ENCODE results near the gene RNF180. TPM values are rescaled to one million over a fixed set of nuclear protein-coding genes. Genes with fewer than 3 reads are reported as not detected.

The RNF180 gene
- total and polyA plus RNA-seq, 4 donors, result 1.1 to 13.7 (median 2.7) TPM

DNA sequence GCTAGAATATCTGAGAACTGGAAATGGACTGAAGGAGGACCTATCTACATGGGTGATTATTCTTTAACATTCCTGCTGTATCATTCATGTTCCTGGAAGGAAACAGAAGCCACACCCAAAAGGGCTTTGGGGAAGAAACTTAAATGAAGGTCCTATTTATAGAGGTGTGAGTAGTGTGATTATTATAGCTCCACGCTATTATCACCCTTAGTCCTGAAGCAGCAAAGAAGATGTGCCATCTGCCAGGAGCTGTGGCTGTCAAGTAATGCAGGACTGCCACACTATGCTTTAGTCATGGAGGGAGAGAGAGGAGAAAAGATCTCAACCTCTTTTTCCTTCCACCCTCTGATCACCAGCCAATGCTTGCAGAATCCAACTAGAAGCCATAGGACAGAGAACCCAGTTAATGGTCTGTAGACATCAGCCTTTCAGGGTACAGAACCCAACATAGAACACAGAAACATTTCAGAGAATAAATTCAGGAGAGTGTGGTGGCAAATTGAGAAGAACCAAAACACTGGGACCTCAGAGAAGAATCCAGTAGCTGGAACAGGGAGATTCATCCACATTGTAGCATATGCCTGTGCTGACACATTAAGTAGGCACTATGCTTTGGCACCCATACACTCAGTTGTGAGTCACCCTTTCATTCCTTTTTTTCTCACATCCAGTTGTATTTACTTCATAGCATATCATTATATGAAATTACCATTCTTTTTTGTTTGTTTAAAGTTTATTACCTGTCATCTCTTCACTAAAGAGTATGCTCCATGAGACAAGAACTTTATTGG is 21.0 kb upstream of the RNF180 start:
- TF ChIP-seq SP1 (IDR thresholded peaks at IDR 0.05) (no peak), HNF4A (conservative IDR thresholded peaks at IDR 0.05) (no peak), MAX (IDR thresholded peaks at IDR 0.05) (no peak), FOXA2 (IDR thresholded peaks at IDR 0.05) (no peak), FOXA1 (IDR thresholded peaks at IDR 0.05) (no peak), YY1 (IDR thresholded peaks at IDR 0.05) (no peak), RXRA (IDR thresholded peaks at IDR 0.05) (no peak), NR2F2 (IDR thresholded peaks at IDR 0.05) (no peak), HNF4G (IDR thresholded peaks at IDR 0.05) (no peak), JUND (IDR thresholded peaks at IDR 0.05) (no peak), GABPA (IDR thresholded peaks at IDR 0.05 in 1 of 2, conservative IDR thresholded peaks at IDR 0.05 in 1 of 2) (no peak), CTCF (IDR thresholded peaks at IDR 0.05; ENCODE audit: low read depth, low read length, missing input control) (no peak), RAD21 (IDR thresholded peaks at IDR 0.05) (no peak), EGR1 (IDR thresholded peaks at IDR 0.05; ENCODE audit: low read depth in 2 of 2) (no peak), TAF1 (conservative IDR thresholded peaks at IDR 0.05) (no peak)
- TF ChIP-seq, protein P1, sequence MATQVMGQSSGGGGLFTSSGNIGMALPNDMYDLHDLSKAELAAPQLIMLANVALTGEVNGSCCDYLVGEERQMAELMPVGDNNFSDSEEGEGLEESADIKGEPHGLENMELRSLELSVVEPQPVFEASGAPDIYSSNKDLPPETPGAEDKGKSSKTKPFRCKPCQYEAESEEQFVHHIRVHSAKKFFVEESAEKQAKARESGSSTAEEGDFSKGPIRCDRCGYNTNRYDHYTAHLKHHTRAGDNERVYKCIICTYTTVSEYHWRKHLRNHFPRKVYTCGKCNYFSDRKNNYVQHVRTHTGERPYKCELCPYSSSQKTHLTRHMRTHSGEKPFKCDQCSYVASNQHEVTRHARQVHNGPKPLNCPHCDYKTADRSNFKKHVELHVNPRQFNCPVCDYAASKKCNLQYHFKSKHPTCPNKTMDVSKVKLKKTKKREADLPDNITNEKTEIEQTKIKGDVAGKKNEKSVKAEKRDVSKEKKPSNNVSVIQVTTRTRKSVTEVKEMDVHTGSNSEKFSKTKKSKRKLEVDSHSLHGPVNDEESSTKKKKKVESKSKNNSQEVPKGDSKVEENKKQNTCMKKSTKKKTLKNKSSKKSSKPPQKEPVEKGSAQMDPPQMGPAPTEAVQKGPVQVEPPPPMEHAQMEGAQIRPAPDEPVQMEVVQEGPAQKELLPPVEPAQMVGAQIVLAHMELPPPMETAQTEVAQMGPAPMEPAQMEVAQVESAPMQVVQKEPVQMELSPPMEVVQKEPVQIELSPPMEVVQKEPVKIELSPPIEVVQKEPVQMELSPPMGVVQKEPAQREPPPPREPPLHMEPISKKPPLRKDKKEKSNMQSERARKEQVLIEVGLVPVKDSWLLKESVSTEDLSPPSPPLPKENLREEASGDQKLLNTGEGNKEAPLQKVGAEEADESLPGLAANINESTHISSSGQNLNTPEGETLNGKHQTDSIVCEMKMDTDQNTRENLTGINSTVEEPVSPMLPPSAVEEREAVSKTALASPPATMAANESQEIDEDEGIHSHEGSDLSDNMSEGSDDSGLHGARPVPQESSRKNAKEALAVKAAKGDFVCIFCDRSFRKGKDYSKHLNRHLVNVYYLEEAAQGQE (IDR thresholded peaks at IDR 0.05), result no peak
- TF ChIP-seq, protein P2, sequence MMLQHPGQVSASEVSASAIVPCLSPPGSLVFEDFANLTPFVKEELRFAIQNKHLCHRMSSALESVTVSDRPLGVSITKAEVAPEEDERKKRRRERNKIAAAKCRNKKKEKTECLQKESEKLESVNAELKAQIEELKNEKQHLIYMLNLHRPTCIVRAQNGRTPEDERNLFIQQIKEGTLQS (IDR thresholded peaks at IDR 0.05), result no peak
- TF ChIP-seq, protein P3, sequence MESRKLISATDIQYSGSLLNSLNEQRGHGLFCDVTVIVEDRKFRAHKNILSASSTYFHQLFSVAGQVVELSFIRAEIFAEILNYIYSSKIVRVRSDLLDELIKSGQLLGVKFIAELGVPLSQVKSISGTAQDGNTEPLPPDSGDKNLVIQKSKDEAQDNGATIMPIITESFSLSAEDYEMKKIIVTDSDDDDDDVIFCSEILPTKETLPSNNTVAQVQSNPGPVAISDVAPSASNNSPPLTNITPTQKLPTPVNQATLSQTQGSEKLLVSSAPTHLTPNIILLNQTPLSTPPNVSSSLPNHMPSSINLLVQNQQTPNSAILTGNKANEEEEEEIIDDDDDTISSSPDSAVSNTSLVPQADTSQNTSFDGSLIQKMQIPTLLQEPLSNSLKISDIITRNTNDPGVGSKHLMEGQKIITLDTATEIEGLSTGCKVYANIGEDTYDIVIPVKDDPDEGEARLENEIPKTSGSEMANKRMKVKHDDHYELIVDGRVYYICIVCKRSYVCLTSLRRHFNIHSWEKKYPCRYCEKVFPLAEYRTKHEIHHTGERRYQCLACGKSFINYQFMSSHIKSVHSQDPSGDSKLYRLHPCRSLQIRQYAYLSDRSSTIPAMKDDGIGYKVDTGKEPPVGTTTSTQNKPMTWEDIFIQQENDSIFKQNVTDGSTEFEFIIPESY (IDR thresholded peaks at IDR 0.05), result no peak
- H3K27ac ChIP-seq (ENCODE audit: low read depth in 1 of 2, low read length in 2 of 2), result no peak overlapping the region
- DNase-seq (ENCODE audit: low spot score), result no peak
- no peaks in the 10 kb centered on the region for H3K36me3 ChIP-seq (ENCODE audit: control insufficient read depth in 4 of 4, insufficient read depth in 3 of 4, low read depth in 1 of 4, low read length in 3 of 4)
- no peak overlapping the region for H3K9ac ChIP-seq (ENCODE audit: low read depth in 1 of 2, low read length in 2 of 2)
- 69% methylated on average over 1 of the region's 1 CpG for whole genome bisulfite sequencing
- no peaks in the 10 kb centered on the region for H3K27me3 ChIP-seq (ENCODE audit: control insufficient read depth in 4 of 4, insufficient read depth in 4 of 4, low read length in 3 of 4)
- no peak overlapping the region for H3K4me3 ChIP-seq (ENCODE audit: low read depth in 1 of 3, low read length in 3 of 3)
- no peaks in the 10 kb centered on the region for H3K9me3 ChIP-seq (ENCODE audit: control insufficient read depth in 4 of 4, low read length in 3 of 4)
- peaks cover 0 to 10% (median 4%) of the 10 kb centered on the region in 4 donors for H3K4me1 ChIP-seq (ENCODE audit: control insufficient read depth in 4 of 4, insufficient read depth in 4 of 4, low read length in 3 of 4)

Measured in liver (tissue), 9 donors.